ENCODE measurements around the gene SS18L1.

DNA sequence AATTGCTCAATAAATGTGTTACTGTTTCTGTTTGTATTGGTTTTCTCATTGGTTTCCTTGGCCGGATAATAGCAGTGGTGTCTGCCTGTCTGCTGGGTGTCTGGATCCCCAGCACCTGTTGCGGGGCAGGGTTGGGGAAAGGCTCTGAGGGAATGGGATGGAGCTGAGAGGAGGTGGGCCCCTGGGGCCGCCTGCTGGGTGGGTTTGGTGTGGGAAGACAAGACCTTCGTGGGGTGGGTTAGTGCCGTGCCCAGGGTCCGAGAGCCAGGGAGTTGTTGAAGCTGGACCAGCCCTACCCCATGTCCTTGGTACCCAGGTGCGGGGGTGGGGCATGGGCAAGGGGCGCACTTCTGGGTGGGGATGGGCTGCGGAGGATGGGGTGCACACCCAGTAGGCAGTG, 4.0 kb downstream of the SS18L1 start:
- TF ChIP-seq, protein P1, sequence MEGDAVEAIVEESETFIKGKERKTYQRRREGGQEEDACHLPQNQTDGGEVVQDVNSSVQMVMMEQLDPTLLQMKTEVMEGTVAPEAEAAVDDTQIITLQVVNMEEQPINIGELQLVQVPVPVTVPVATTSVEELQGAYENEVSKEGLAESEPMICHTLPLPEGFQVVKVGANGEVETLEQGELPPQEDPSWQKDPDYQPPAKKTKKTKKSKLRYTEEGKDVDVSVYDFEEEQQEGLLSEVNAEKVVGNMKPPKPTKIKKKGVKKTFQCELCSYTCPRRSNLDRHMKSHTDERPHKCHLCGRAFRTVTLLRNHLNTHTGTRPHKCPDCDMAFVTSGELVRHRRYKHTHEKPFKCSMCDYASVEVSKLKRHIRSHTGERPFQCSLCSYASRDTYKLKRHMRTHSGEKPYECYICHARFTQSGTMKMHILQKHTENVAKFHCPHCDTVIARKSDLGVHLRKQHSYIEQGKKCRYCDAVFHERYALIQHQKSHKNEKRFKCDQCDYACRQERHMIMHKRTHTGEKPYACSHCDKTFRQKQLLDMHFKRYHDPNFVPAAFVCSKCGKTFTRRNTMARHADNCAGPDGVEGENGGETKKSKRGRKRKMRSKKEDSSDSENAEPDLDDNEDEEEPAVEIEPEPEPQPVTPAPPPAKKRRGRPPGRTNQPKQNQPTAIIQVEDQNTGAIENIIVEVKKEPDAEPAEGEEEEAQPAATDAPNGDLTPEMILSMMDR (IDR thresholded peaks at IDR 0.05), result no peak
- no peak for TF ChIP-seq POLR2A (IDR thresholded peaks at IDR 0.05)

Data from testis (tissue), 2 donors.